Right hindlimb (tissue), 1 donor: Measurements from ENCODE around the gene AP2M1.
A peak's percentile ranks its signal among the peaks of the same experiment; 100 is the strongest.
"Not testable (repeated sequence)": the region's sequence is repeated elsewhere in the genome, so short reads cannot be mapped to it uniquely, and the experiment has no call there.

ENCODE experiments used
- DNase-seq: peaks from one replicate; pipeline ENCODE4 v3.0.0-alpha.2; 2018

The AP2M1 gene

GRCh38 chr3:184174646-184175492, at the start of gene AP2M1:
TSS of gene AP2M1 (plus strand) at chr3:184174855. CDS start at chr3:184176994, 2,139 bp downstream.
- DNase-seq, result peak; percentile 99

GRCh38 chr3:184126006-184126405, 48.6 kb upstream of the AP2M1 start:
- no peak for DNase-seq

GRCh38 chr3:184129012-184129411, 45.6 kb upstream of the AP2M1 start:
- DNase-seq, result no peak

GRCh38 chr3:184132945-184133344, 41.7 kb upstream of the AP2M1 start:
- no peak for DNase-seq

- DNase-seq, result peak; percentile 93
These were observed 40.6 kb upstream of the AP2M1 start for GRCh38 chr3:184133840-184134745.

- no peak for DNase-seq
These were observed 39.9 kb upstream of the AP2M1 start for GRCh38 chr3:184134746-184135148.

GRCh38 chr3:184135149-184135910, 39.3 kb upstream of the AP2M1 start, which contains the start of gene EIF2B5:
TSS of gene EIF2B5 (plus strand) at chr3:184135358. CDS start at chr3:184135386, 28 bp downstream.
- DNase-seq, result peak; percentile 96

- DNase-seq, result no peak
These were observed 38.8 kb upstream of the AP2M1 start for GRCh38 chr3:184135911-184136260.

- no peak for DNase-seq
These were observed 34.2 kb upstream of the AP2M1 start for GRCh38 chr3:184140436-184140835.

- no peak for DNase-seq
These were observed 32.5 kb upstream of the AP2M1 start for GRCh38 chr3:184142199-184142598.

GRCh38 chr3:184143327-184143726, 31.3 kb upstream of the AP2M1 start:
- no peak for DNase-seq

- no peak for DNase-seq
These were observed 30.1 kb upstream of the AP2M1 start for GRCh38 chr3:184144505-184144904.

- peak; percentile 81 for DNase-seq
These were observed 29.5 kb upstream of the AP2M1 start for GRCh38 chr3:184145111-184145524.

- DNase-seq, result no peak
These were observed 28.8 kb upstream of the AP2M1 start for GRCh38 chr3:184145751-184146270.

- no peak for DNase-seq
These were observed 26.6 kb upstream of the AP2M1 start for GRCh38 chr3:184148076-184148475.

- no peak for DNase-seq
These were observed 25.5 kb upstream of the AP2M1 start for GRCh38 chr3:184149123-184149522.

GRCh38 chr3:184149770-184150169, 24.9 kb upstream of the AP2M1 start:
- not testable (repeated sequence) for DNase-seq

GRCh38 chr3:184154885-184155643, 19.6 kb upstream of the AP2M1 start, which contains the start of gene DVL3:
TSS of gene DVL3 (plus strand) at chr3:184155377. CDS start at chr3:184155636, 259 bp downstream.
- DNase-seq, result peak; percentile 83

- no peak for DNase-seq
These were observed 18.8 kb upstream of the AP2M1 start for GRCh38 chr3:184155644-184156521.

- DNase-seq, result peak; percentile 88
These were observed 18.1 kb upstream of the AP2M1 start for GRCh38 chr3:184156522-184156955.

- DNase-seq, result no peak
These were observed 17.4 kb upstream of the AP2M1 start for GRCh38 chr3:184157206-184157605.
